Measurements from ENCODE around the gene NUBP1.

- TF ChIP-seq EZH2phosphoT487 (conservative IDR thresholded peaks at IDR 0.05; ENCODE audit: low read length) (no peak), CTCF (IDR thresholded peaks at IDR 0.05; ENCODE audit: insufficient read depth, low read length, poor library complexity, severe bottlenecking) (no peak)
Observed at GRCh38 chr16:10791048-10791447, 47.4 kb downstream of the NUBP1 start.
